ENCODE measurements around the gene FSTL1.
A peak's percentile ranks its signal among the peaks of the same experiment; 100 is the strongest.

Gene FSTL1

GRCh38 chr3:120450600-120451271, at the start of gene FSTL1:
FSTL1 (minus strand) TSS chr3:120450992; CDS start chr3:120450746, 246 bp downstream.
- ChIA-PET POLR2A (interaction anchor here (0.6 to 1.1 kb wide), 8 partner anchors 9 to 356 kb away, joined by 3 to 7 read pairs (median 3); partner anchors contain the start of gene GSK3B), CTCF (interaction anchor here (0.7 kb wide), 2 partner anchors 197 to 1018 kb away, joined by 3 to 4 read pairs; no protein-coding TSS in a partner anchor)
- Histone ChIP-seq H3K4me1 (ENCODE audit: control insufficient read depth, insufficient read depth, low read length) (peaks cover 7% of the 10 kb centered on the region; the same call in 1 of the 2 replicates), H3K9me3 (ENCODE audit: control insufficient read depth, insufficient read depth, low read depth, low read length) (no peaks in the 10 kb centered on the region), H3K36me3 (ENCODE audit: control insufficient read depth in 2 of 2, insufficient read depth in 1 of 2, low read length in 2 of 2) (peaks cover 0 to 21% of the 10 kb centered on the region in 2 experiments; a peak in 1 of 3 replicates), H3K27ac (ENCODE audit: extremely low read depth, low read depth, low read length) (peak within 1 kb of the TSS; percentile 85), H3K4me3 (ENCODE audit: low read depth, low read length) (peak within 1 kb of the TSS; percentile 79)
- TF ChIP-seq KLF17 (tag by site-specific recombination; IDR thresholded peaks at IDR 0.05) = peak; percentile 62; the same call in 1 of the 2 replicates
- TF ChIP-seq ZNF785 (tag by site-specific recombination; IDR thresholded peaks at IDR 0.05) = no peak
- no peak for TF ChIP-seq ZNF146 (tag by site-specific recombination; IDR thresholded peaks at IDR 0.05)
- TF ChIP-seq ZNF488 (tag by site-specific recombination; IDR thresholded peaks at IDR 0.05) = no peak
- no peak for TF ChIP-seq ZNF2 (tag by site-specific recombination; IDR thresholded peaks at IDR 0.05)
- TF ChIP-seq ZNF26 (tag by site-specific recombination; IDR thresholded peaks at IDR 0.05) = no peak
- TF ChIP-seq ZNF654 (tag by site-specific recombination; IDR thresholded peaks at IDR 0.05; ENCODE audit: low read depth) = no peak
- TF ChIP-seq ZBTB17 (tag by site-specific recombination; IDR thresholded peaks at IDR 0.05) = no peak
- TF ChIP-seq ZNF362 (tag by site-specific recombination; IDR thresholded peaks at IDR 0.05) = no peak
- peak; percentile 98 for TF ChIP-seq ZNF398 (tag by site-specific recombination; IDR thresholded peaks at IDR 0.05)
- no peak for TF ChIP-seq ZNF747 (tag by site-specific recombination; IDR thresholded peaks at IDR 0.05)
- no peak for TF ChIP-seq ZNF366 (tag by site-specific recombination; conservative IDR thresholded peaks at IDR 0.05)
- TF ChIP-seq PRDM6 (tag by site-specific recombination; IDR thresholded peaks at IDR 0.05) = no peak
- peak; percentile 82 for TF ChIP-seq ZIC2 (tag by site-specific recombination; IDR thresholded peaks at IDR 0.05)
- no peak for TF ChIP-seq ZNF10 (tag by site-specific recombination; IDR thresholded peaks at IDR 0.05)
- TF ChIP-seq ZNF37A (tag by site-specific recombination; IDR thresholded peaks at IDR 0.05) = no peak
- TF ChIP-seq SP3 (tag by site-specific recombination; IDR thresholded peaks at IDR 0.05) = peak; percentile 89
- peak; percentile 81 for TF ChIP-seq ZNF335 (tag by site-specific recombination; conservative IDR thresholded peaks at IDR 0.05)
- TF ChIP-seq ZNF133 (tag by site-specific recombination; IDR thresholded peaks at IDR 0.05) = no peak
- TF ChIP-seq OSR2 (tag by site-specific recombination; IDR thresholded peaks at IDR 0.05) = peak; percentile 68; the same call in 1 of the 2 replicates
- TF ChIP-seq ZNF664 (tag by site-specific recombination; IDR thresholded peaks at IDR 0.05) = no peak
- TF ChIP-seq BCL11B (tag by site-specific recombination; IDR thresholded peaks at IDR 0.05; ENCODE audit: low read depth) = 0 out of 2 replicates have a peak, but pooled peaks have one; percentile 20
- TF ChIP-seq PRDM10 (tag by site-specific recombination; IDR thresholded peaks at IDR 0.05) = peak; percentile 71; the same call in 1 of the 2 replicates
- TF ChIP-seq ZFP3 (tag by site-specific recombination; IDR thresholded peaks at IDR 0.05; ENCODE audit: low read depth) = no peak
- no peak for TF ChIP-seq ZNF600 (tag by site-specific recombination; IDR thresholded peaks at IDR 0.05)
